GM19455 (cell line): ENCODE measurements around the gene PTPRN2.
"Not testable (repeated sequence)": the region's sequence is repeated elsewhere in the genome, so short reads cannot be mapped to it uniquely, and the experiment has no call there.

ENCODE experiments used
- ATAC-seq: cut with Tn5 transposase; IDR thresholded peaks from one replicate; pipeline ENCODE4 v1.9.1; 2021; ENCODE audit not compliant: unreplicated experiment

PTPRN2 gene

DNA sequence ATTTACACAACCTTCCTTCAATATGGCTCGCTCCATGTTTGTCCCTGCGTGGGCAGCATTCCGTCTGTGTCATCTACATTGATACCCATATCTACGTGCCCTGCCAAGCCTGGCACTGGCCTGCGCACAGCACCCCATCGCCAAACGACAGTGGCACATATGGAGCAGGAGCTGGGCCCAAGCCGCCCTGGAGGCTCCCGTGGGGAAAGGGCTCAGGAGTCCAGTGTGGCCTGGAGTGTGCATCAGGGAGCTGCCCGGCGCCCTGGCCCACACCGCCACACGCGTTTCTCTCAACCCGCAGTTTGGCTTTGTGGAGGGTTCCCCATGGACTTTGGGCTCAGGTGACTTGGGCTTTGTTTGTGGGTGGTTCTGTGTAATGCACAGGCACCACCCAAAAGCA is 273.2 kb downstream of the PTPRN2 start:
- ATAC-seq, result no peak

DNA sequence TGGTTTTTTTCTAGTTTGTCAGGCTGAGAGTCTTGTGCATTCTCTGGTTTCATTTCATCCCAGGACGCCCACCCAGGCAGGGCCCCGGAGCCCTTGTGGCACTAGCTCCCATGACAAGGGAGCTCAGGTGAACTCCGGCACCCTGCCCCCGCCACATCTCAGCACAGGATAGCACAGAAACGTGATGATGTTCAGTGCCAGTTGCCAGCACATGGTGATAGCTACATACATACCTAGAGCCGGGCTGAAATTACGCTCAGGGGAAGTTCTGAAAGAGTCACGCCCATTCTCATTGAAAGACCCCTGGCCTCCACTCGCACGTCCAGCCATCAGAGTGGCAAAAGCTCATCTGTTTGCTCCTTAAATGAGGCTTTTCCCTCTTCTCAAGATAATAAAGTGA is 273.7 kb downstream of the PTPRN2 start:
- no peak for ATAC-seq

DNA sequence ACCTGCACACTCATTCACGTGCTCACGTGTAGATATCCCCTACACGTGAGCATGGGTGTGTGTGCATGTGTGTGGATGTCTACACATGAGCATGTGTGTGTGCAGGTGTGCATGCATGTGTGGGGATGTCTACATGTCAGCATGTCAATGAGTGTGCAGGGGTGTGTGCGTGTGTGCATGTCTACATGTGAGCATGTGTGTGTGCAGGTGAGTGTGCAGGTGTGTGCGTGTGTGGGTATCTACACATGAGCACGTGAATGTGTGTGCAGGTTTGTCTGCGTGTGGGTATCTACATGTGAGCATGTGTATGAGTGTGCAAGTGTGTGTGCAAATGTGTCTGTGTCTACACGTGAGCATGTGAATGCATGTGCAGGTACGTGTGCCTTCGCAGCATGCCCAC is 274.8 kb downstream of the PTPRN2 start:
- ATAC-seq, result no peak

DNA sequence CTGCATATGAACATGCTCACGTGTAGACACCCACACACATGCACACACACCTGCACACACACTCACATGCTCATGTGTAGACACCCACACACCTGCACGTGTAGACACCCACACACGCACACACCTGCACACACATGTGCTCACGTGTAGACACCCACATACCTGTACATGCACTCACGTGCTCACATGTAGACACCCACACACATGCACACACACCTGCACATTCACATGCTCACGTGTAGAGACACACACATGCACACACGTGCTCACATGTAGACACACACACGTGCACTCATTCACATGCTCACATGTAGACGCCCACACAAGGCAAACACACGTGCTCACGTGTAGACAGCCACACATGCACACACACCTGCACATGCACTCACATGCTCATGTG is 275.8 kb downstream of the PTPRN2 start:
- ATAC-seq, result no peak

DNA sequence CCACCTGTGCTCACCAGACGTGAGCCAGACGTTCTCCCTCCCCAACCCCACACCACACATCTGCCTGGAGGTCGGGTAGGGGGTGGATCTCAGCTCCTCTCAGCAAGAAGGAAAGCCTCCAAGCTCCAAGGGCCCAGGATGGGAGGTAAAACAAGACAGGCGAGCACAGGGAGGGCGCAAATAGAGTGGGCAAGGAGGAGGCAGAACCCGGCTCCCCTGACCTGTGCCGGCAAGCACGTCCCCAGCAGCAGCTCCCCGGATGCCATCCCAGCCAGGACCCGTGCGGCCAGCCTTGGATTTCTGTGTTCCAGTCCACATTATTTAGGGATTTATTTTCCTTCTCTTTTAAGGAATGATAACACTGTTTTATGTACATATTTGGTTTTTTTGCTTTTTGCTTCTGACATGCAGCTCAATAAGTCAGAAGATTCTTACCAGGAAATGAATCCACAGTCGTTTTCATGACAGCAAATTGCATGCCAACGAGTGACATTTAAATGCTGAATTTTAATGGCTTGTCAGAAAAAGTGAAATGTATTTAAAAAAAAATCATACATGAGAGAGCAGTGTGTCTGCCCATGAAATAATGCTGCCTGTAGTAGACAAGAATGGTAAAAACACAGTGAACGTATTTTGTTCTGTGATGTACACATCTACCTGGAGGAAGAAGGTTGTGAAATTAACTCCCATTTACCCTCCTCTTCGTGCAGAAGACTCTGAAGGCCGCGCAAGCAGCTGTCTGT is 276.5 kb downstream of the PTPRN2 start:
- no peak for ATAC-seq

DNA sequence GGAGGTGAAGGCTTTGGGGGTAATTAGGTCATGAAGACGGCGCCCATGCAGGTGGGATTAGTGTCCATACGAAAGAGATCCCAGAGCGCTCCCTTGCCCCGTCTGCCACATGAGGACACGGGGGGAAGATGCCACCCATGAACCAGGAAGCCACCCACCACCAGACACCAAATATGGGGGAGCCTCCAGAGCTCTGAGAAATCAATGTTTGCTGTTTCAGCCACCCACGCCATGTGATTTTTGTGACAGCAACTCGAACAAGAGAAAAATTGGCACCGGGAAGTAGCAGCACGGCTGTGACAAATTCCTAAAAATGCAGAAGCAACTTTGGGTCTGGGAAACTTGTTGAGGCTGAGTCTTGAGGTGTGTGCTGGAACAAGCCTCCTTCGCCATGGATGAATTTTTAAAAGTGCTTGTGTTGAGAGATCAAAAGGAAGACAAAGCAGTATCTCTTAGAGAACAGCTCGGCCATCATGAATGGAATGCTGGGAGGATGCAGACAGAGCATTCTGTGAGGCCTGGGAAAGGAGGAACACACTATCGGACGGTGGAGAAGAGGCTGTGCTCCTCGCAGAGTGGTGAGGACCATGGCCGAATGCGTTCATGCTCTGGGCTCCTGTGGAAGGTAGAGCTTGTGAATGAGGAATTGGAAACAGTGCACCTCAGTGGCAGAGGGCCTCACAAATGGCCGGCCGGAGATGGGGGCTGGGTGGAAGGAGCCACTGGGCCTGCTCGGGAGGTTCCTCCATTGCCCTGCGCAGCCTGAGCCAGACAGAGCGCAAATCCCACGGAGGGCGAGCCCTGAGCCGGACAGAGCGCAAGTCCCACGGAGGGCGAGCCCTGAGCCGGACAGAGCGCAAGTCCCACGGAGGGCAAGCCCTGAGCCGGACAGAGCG is 277.5 kb downstream of the PTPRN2 start:
- no peak for ATAC-seq

DNA sequence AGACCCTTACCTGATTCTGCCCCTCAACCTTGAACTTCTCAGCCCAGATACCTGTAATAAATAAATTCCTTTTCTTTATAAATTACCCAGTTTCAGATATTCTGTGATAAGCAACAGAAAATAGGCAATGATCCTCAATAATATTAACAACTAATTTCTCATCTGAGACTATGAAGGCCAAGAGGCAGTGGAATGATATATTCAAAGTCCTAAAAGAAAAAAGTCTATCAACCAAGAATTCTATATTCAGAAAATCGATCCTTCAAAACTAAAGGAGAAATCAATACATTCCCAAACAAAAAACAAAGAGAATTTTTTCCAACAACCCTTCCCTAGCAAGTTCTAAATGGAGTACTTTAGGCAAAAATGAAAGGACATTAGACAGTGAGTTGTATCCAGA is 279.6 kb downstream of the PTPRN2 start:
- no peak for ATAC-seq

DNA sequence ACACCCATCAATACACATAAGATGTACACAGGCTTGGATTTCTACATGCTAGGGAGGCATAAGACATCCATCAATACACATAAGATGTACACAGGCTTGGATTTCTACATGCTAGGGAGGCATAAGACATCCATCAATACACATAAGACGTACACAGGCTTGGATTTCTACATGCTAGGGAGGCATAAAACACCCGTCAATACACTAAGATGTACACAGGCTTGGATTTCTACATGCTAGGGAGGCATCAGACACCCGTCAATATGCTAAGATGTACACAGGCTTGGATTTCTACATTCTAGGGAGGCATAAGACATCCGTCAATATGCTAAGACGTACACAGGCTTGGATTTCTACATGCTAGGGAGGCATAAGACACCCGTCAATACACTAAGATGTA is 283.6 kb downstream of the PTPRN2 start:
- not testable (repeated sequence) for ATAC-seq

DNA sequence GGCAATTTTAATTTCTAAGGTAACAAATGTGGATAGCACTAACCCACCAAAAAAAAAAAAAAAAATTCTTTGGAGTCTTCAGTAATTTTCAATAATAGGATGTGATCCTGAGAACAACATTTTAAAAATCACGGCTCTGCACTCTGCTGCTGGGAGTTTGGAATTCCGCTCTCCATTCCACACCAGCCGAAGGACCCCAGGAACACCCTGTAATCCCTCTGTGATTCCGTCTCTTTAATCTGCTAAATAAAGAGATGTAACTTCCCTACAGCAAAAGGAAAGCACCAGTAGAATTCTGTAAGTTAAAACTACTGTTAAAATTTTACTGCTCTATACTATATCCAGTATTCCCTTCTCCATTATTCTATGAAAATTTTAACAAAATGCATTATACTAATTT is 284.5 kb downstream of the PTPRN2 start:
- no peak for ATAC-seq

DNA sequence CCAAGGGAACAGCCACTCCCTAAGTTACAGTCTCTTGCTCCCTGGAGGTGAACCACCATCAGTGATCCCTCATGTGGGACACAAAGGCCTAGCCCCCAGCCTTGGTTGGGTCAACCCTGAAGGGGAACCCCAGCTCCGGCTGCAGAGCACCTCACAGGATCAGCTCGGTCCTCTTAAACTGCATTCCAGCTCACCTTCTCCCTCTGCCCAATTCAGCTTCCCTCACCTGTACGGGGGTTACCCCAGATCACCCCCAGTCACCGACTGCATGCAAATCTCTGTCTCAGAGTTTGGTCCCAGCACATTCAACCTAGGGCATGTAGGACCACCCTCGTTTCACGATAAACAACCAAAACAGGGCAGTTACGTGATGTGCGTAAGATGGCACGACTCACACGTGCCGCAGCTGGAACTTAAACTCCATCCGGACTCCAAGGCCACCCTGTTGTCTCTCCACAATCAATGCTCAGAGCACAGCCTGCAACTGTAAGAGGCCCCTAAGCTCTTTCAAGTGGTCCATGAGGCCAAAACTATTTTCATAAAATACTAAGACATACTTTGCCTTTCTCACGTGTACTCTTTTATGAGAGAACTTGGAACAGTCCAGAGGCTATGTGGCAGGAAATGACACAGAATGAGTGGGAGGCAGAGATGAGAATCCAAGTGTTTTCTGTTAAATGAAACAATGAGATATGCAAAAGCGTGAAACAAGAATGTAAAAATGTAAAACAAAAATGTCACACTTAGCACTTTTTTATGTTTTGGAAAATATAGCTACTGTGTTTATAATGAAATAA is 285.2 kb downstream of the PTPRN2 start:
- ATAC-seq, result no peak

DNA sequence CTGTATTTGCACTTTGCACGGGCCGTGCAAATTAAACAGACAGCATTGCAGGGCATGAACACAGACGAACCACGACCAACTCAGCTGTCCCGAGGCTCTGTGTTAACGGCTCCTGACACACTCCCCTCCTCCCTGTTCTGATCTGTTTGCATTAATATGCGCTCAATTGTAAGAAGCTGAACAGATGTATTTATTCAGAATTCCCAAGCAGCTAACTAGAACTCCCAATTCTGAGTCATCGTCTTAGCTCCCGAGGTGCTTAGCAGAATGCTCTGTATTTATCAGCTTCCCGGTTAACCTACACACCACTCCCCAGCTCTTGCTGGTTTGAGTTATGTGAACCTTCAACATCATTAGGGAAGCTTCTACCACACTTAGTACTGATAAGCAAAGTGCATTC is 286.4 kb downstream of the PTPRN2 start:
- no peak for ATAC-seq

DNA sequence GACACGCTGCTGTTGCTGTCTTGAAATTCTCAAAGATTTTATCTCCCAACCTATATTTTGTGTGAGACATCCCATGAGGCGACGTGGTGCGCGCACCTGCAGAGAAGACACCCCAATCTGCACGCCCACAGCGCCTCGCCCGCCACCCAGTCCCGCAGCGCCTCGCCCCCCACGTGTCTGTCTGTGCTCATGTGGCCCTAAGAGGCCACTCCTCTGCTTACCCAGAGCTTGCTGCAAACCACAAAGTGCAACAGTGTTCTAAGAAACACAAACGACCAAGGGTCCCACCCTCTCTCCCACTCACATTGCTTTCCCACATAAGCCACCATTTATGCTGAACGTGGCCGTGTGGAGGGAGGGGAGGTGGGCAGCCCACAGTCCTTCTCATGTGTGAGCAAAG is 287.2 kb downstream of the PTPRN2 start:
- no peak for ATAC-seq

DNA sequence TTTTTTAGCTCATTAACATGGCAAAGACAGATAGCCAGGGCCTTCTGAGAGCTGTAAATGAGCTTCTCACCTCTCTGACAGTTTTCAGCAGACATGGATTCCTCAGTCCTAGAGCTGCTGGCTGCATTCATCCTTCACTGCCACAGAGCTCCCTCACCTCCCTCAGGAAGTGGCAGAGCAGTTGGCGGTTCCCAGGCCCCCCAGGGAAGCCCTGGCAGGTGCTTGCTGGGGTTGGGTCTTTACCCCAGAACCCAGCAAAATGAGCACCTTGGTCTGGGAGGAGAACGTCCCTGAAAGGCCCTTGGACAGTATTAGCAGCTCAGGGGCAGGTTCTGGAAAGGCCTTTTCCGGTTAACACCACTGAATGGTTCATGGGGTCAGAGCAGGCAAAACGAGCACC is 288.0 kb downstream of the PTPRN2 start:
- ATAC-seq, result no peak

DNA sequence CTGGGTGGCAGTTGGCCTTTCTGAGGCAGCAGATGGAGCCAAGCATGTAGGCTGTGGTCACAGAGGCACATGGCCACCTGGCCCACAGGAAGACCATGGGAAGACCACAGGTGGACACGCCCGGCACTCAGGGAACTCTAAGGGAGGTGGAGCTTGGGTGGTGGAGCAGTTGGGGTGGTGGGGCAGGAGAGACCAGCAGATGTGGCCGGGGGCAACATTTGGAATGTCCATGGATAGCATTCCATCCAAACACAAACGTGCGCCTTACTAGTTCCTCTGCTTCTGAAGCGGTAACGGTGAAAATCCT is 290.9 kb downstream of the PTPRN2 start:
- ATAC-seq, result no peak

DNA sequence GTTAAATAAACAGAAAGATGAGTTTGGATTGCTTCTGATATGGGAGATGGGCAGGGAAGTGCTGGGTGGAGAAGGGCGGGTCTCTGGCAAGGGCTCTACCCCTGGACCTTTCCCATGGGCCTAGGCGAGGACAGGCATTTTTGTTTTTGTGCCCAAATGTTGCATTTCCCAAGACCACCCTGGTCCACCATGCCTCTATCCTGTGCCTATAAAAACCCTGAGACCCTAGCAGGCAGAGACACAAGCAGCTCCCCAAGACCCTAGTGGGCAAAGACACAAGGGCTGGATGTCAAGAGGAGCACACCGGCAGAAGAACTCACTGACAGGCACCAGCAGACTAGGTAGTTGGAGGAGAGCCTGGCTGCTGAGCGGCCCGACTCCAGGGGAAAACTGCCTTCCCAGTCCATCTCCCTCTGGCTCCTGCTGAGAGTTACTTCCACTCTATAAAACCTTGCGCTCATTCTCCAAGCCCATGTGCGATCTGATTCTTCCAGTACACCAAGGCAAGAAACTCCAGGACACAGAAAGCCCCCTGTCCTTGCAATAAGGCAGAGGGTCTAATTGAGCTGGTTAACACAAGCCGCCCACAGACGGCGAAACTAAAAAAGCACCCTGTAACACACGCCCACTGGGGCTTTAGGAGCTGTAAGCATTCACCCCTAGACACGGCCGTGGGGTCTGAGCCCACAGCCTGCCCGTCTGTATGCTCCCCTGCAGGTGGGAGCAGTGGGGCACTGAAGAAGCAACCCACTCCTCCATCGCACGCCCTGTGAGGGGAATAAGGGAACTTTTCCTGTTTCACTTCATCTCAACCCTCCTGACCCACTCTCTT is 291.4 kb downstream of the PTPRN2 start:
- no peak for ATAC-seq

DNA sequence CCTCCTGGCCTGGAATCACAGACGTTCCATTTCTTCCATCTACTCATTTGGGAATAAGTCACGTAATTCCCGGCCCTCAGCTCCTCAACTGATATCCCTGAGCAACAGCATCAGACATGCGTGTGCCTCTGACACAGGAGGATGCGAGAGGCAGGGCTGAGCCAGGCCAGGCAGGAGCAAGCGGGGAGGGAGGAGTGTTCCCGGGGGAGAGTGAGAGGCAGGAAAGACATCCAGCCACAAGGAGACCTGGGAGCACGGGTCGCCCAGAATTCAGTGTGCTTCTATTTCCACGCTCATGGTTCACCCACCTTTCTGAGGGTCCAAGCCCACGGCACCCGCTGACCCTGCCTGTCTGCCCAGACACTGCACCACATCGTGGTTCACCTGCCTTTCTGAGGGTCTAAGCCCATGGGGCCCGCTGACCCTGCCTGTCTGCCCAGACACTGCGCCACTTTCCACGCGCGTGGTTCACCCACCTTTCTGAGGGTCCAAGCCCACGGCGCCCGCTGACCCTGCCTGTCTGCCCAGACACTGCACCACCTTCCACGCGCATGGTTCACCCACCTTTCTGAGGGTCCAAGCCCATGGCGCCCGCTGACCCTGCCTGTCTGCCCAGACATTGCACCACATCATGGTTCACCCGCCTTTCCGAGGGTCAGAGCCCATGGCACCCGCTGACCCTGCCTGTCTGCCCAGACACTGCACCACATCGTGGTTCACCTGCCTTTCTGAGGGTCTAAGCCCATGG is 293.0 kb downstream of the PTPRN2 start:
- not testable (repeated sequence) for ATAC-seq

DNA sequence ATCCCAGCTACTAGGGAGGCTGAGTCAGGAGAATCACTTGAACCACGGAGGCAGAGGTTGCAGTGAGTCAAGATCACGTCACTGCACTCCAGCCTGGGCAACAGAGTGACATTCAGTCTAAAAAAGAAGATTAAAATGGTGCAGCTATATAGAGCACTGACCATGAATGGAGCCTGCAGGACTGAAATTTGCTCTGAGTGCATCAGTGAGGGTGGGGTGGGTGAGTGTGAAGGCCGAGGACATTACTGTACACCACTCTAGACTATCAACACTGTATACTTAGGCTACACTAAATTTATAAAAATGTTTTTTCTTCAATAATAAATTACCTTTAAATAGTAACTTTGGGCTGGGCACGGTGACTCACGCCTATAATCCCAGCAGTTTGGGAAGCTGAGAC is 294.7 kb downstream of the PTPRN2 start:
- ATAC-seq, result no peak

DNA sequence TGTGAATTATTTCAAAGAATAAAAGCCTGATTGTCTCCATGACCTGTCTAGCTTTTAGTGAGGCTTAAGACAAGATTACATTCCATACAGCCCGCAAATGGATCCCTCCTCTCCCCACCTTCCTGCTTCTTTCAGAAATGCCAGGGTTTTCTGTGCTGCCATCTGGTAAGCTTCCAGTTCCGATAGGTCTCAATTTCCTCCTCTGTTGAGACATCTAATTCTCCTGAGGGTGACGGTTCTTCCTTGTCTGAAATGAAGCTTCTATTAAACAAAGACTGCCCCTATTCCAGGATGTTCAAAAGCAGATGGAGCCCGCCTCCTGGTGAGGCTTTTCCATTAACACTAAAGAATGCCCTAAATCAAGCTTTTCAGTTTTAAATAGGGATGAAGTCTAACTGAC is 295.6 kb downstream of the PTPRN2 start:
- no peak for ATAC-seq

DNA sequence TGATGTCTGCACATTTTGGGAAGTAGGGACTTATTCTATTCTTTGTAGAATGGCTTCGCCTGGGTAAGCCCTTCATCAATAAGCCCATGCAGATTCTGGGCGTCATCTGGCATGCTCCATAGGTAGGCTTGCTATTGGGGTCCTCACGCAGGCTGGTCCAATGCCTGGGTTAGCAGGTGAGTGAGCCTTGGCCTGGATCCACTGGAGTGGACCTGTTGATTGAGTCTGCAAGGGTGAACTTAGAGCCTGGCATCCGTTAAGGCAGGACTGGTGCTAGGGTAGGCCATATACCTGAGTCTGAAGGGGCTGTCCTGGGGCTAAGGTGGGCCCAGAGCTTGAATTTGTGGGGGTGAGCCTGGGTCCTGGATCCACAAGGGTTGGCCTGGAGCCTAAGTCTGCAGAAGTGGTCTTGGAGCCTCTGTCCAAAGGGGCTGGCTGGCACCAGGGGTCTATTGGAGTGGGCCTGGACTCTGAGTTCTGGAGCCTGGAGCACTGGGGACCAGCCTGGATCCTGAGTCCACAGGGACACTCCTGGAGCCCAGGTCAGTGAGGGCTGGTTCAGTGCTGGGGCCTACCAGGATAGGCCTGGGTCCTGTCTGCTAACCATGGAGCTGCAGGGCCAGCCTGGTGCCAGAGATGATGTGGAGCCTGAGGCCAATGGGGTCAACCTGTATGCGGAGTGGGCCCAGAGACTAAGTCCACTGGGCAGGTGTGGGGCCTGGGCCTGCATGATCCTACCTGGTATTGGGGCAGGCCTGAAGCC is 297.7 kb downstream of the PTPRN2 start:
- ATAC-seq, result no peak
